ENCODE data around the gene YPEL3.

The YPEL3 gene

DNA sequence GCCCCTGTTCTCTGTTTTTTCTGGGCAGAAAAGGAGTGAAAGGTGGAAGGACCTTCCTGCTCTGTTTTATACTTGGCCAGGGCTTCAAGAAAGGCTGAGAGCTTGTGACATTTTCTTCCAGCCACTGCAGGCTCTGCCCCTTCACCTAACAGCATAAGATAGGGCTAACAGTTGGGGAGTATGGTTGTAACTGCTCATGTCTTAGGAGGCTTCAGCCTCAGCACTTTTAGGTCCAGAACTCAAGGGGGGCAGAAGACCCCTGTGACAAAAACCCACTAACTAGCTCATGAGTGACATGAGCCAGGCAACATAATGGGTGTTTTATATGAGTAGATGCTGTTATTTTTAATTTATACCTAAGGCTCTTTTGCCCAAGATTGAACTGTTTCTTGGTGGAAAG lies 25.5 kb downstream of the YPEL3 start:
- TF ChIP-seq FOXP2 (optimal IDR thresholded peaks at IDR 0.05; ENCODE audit: borderline replicate concordance, extremely low read depth, extremely low read length, insufficient read depth) (no peak), SIN3A (IDR thresholded peaks at IDR 0.05; ENCODE audit: borderline replicate concordance, insufficient read depth, low read length) (no peak), TAF1 (IDR thresholded peaks at IDR 0.05; ENCODE audit: borderline replicate concordance, insufficient read depth, low read length) (no peak), POLR2AphosphoS5 (IDR thresholded peaks at IDR 0.05; ENCODE audit: low read depth, low read length) (no peak)
- TF ChIP-seq, protein P1, sequence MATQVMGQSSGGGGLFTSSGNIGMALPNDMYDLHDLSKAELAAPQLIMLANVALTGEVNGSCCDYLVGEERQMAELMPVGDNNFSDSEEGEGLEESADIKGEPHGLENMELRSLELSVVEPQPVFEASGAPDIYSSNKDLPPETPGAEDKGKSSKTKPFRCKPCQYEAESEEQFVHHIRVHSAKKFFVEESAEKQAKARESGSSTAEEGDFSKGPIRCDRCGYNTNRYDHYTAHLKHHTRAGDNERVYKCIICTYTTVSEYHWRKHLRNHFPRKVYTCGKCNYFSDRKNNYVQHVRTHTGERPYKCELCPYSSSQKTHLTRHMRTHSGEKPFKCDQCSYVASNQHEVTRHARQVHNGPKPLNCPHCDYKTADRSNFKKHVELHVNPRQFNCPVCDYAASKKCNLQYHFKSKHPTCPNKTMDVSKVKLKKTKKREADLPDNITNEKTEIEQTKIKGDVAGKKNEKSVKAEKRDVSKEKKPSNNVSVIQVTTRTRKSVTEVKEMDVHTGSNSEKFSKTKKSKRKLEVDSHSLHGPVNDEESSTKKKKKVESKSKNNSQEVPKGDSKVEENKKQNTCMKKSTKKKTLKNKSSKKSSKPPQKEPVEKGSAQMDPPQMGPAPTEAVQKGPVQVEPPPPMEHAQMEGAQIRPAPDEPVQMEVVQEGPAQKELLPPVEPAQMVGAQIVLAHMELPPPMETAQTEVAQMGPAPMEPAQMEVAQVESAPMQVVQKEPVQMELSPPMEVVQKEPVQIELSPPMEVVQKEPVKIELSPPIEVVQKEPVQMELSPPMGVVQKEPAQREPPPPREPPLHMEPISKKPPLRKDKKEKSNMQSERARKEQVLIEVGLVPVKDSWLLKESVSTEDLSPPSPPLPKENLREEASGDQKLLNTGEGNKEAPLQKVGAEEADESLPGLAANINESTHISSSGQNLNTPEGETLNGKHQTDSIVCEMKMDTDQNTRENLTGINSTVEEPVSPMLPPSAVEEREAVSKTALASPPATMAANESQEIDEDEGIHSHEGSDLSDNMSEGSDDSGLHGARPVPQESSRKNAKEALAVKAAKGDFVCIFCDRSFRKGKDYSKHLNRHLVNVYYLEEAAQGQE (IDR thresholded peaks at IDR 0.05; ENCODE audit: insufficient read depth in 1 of 2, low read depth in 2 of 2, low read length in 2 of 2): no peak

DNA sequence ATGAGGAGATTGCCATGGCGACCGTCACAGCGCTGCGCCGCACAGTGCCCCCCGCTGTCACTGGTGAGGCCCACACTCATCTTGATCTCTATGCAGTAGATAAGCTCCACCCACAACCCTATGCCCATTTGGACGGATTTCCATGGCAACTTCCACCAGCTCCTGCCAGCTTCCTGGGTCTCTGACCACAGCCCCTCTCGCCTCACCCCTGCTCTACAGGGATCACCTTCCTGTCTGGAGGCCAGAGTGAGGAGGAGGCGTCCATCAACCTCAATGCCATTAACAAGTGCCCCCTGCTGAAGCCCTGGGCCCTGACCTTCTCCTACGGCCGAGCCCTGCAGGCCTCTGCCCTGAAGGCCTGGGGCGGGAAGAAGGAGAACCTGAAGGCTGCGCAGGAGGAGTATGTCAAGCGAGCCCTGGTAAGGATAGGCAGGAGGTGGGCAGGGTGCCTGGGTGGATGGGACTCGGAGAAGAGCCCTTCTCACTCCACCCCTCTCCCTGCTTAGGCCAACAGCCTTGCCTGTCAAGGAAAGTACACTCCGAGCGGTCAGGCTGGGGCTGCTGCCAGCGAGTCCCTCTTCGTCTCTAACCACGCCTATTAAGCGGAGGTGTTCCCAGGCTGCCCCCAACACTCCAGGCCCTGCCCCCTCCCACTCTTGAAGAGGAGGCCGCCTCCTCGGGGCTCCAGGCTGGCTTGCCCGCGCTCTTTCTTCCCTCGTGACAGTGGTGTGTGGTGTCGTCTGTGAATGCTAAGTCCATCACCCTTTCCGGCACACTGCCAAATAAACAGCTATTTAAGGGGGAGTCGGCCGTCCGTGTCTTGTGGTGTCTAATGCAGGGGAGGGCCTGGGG lies 26.2 kb downstream of the YPEL3 start:
- no peak for TF ChIP-seq FOXP2 (optimal IDR thresholded peaks at IDR 0.05; ENCODE audit: borderline replicate concordance, extremely low read depth, extremely low read length, insufficient read depth)
- TF ChIP-seq, protein P1 (IDR thresholded peaks at IDR 0.05; ENCODE audit: insufficient read depth in 1 of 2, low read depth in 2 of 2, low read length in 2 of 2): no peak
- TF ChIP-seq POLR2AphosphoS5 (IDR thresholded peaks at IDR 0.05; ENCODE audit: low read depth, low read length): no peak
- no peak for TF ChIP-seq TAF1 (IDR thresholded peaks at IDR 0.05; ENCODE audit: borderline replicate concordance, insufficient read depth, low read length)
- no peak for TF ChIP-seq SIN3A (IDR thresholded peaks at IDR 0.05; ENCODE audit: borderline replicate concordance, insufficient read depth, low read length)

DNA sequence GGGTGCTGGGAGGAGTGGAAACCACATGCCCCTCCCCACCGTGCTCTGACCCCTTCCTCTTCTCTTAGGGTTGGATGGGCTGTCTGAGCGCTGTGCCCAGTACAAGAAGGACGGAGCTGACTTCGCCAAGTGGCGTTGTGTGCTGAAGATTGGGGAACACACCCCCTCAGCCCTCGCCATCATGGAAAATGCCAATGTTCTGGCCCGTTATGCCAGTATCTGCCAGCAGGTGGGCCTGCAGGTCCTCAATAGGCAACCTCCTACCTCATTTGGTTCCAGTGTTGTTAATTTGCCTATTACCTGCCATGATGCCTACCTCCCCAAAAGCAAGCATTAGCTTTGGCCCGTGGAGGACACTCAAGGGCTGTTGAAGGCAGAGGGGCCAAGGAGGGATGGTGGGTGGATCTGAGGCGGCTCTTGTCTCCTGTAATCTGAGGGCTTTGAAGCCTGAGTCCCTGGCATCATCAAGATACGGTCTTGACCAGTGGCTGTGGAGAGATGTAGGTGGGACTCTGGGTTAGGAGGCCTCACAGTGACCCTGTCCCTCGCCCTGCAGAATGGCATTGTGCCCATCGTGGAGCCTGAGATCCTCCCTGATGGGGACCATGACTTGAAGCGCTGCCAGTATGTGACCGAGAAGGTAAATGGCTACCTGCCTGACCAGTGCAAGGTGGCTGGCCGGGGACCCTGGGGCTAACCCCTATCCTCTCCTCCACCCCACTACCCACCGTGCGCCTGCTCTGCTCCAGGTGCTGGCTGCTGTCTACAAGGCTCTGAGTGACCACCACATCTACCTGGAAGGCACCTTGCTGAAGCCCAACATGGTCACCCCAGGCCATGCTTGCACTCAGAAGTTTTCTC lies 27.0 kb downstream of the YPEL3 start:
- no peak for TF ChIP-seq TAF1 (IDR thresholded peaks at IDR 0.05; ENCODE audit: borderline replicate concordance, insufficient read depth, low read length)
- TF ChIP-seq POLR2AphosphoS5 (IDR thresholded peaks at IDR 0.05; ENCODE audit: low read depth, low read length): no peak; the same call in 1 of the 2 replicates
- TF ChIP-seq SIN3A (IDR thresholded peaks at IDR 0.05; ENCODE audit: borderline replicate concordance, insufficient read depth, low read length): no peak
- TF ChIP-seq FOXP2 (optimal IDR thresholded peaks at IDR 0.05; ENCODE audit: borderline replicate concordance, extremely low read depth, extremely low read length, insufficient read depth): no peak
- TF ChIP-seq, protein P1 (IDR thresholded peaks at IDR 0.05; ENCODE audit: insufficient read depth in 1 of 2, low read depth in 2 of 2, low read length in 2 of 2): no peak

DNA sequence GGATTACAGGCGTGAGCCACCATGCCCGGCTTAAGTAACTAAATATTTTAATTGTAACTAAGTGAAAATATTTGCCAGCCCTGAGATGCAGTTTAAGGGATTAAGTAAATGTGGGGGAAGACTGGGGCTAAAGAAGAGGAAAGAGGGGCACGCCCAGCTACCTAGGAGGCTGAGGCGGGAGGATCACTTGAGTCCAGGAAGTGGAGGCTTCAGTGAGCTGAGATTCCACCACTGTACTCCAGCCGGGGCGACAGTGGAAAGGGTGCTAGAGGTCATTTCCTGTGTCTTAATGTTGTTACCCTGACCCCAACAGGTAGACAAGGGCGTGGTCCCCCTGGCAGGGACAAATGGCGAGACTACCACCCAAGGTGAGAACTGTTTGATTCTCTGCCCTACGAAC lies 27.7 kb downstream of the YPEL3 start:
- TF ChIP-seq FOXP2 (optimal IDR thresholded peaks at IDR 0.05; ENCODE audit: borderline replicate concordance, extremely low read depth, extremely low read length, insufficient read depth) (no peak), TAF1 (IDR thresholded peaks at IDR 0.05; ENCODE audit: borderline replicate concordance, insufficient read depth, low read length) (no peak)

DNA sequence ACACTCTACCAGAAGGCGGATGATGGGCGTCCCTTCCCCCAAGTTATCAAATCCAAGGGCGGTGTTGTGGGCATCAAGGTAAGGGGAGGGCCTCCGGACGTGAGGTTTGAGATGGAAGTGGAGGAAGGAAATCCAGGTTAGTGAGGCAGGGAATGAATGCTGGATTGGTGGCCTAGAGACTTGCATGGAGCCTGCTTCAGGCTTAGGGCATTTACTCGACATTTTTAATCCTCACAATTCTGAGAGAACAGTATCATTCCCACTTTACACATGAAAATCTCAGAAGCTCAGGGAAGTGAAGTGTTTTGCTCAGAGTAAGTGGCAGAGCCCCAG lies 28.5 kb downstream of the YPEL3 start:
- no peak for TF ChIP-seq SIN3A (IDR thresholded peaks at IDR 0.05; ENCODE audit: borderline replicate concordance, insufficient read depth, low read length)
- no peak for TF ChIP-seq FOXP2 (optimal IDR thresholded peaks at IDR 0.05; ENCODE audit: borderline replicate concordance, extremely low read depth, extremely low read length, insufficient read depth)
- TF ChIP-seq TAF1 (IDR thresholded peaks at IDR 0.05; ENCODE audit: borderline replicate concordance, insufficient read depth, low read length): no peak
- TF ChIP-seq, protein P1 (IDR thresholded peaks at IDR 0.05; ENCODE audit: insufficient read depth in 1 of 2, low read depth in 2 of 2, low read length in 2 of 2): no peak
- TF ChIP-seq POLR2AphosphoS5 (IDR thresholded peaks at IDR 0.05; ENCODE audit: low read depth, low read length): no peak; the same call in 1 of the 2 replicates

Measured in PFSK-1 (cell line).